HepG2 (cell line): ENCODE results near the gene RARS2. TPM values are rescaled to one million over a fixed set of nuclear protein-coding genes. Genes with fewer than 3 reads are reported as not detected.

Source experiments
- ATAC-seq: fragments of 200-7000 bp; cut with Tn5 transposase; 3 replicates; pipeline ENCODE4 v1.9.1; 2020; ENCODE audit warnings: mild to moderate bottlenecking, moderate library complexity
- BruUV-seq: library from RNA; stranded (reverse); fragments of 400-500 nt; replicated peaks from 2 replicates; lab custom pipeline; 2021; lab: Mats Ljungman, UMichigan
- CTCF ChIA-PET: fragments of 300-600 bp; formaldehyde crosslinking; extraction: SDS; loops from one replicate; lab custom pipeline; 2021; ENCODE audit warnings: low total read pairs, inconsistent platforms, low intra/inter-chr PET ratio; lab: Yijun Ruan, JAX
- POLR2A ChIA-PET: fragments of 350-600 bp; sonication (Branson Sonifier 250); formaldehyde crosslinking; loops from one replicate; lab custom pipeline; 2020; ENCODE audit warnings: antibody characterized with exemption, inconsistent platforms; lab: Yijun Ruan, JAX
- DNase-seq: peaks from one replicate; pipeline ENCODE4 v3.0.0-alpha.2; 2015; ENCODE audit warnings: low spot score
- FAIRE-seq: peaks from 3 replicates; lab custom pipeline; 2011; peaks lifted over from hg19 to GRCh38; lab: Jason Lieb, UNC
- H2AFZ ChIP-seq: one replicate; pipeline ENCODE4 v1.6.1; 2011; ENCODE audit warnings: low read length, inconsistent platforms
- H3K27ac ChIP-seq: fragments of 300-600 bp; 3 replicates; pipeline ENCODE4 v1.8.0; 2011; ENCODE audit warnings: mixed run types, mild to moderate bottlenecking, mixed read lengths, low read length, inconsistent platforms; ENCODE audit not compliant: insufficient read depth; ENCODE audit errors: extremely low read length
- H3K27me3 ChIP-seq, 2 experiments: fragments of 200-600 bp in 1 of 2; 2 replicates in 1 of 2; 3 replicates in 1 of 2; pipeline versions ENCODE4 v1.6.0 to v1.8.0; 2011; ENCODE audit warnings: low read length in 2 of 2, mild to moderate bottlenecking in 2 of 2, moderate library complexity in 2 of 2, inconsistent platforms in 1 of 2; ENCODE audit not compliant: insufficient read depth in 2 of 2, control insufficient read depth in 1 of 2
- H3K36me3 ChIP-seq, 2 experiments: fragments of 200-600 bp in 1 of 2; replicated peaks in 1 of 2; 2 replicates in 1 of 2; 3 replicates in 1 of 2; pipeline versions ENCODE4 v1.5.1 to v1.8.0; 2011; ENCODE audit warnings: low read length in 2 of 2, inconsistent platforms in 1 of 2; ENCODE audit not compliant: insufficient read depth in 2 of 2, control insufficient read depth in 1 of 2
- H3K4me1 ChIP-seq: 2 replicates; pipeline ENCODE4 v1.5.1; 2012; ENCODE audit warnings: low read length, inconsistent platforms; ENCODE audit not compliant: insufficient read depth
- H3K4me2 ChIP-seq: 2 replicates; pipeline ENCODE4 v1.6.0; 2011; ENCODE audit warnings: low read depth, low read length, inconsistent platforms
- H3K4me3 ChIP-seq, 3 experiments: fragments of 200-600 bp in 1 of 3; sonication (generic), shearing (Covaris generic) in 1 of 3; replicated peaks in 1 of 3; 2 replicates each; pipeline ENCODE4 v1.5.1; 2011 to 2016; ENCODE audit warnings: low read length in 3 of 3, inconsistent platforms in 2 of 3, low read depth in 2 of 3, mild to moderate bottlenecking in 2 of 3, control low read depth in 1 of 3, mixed read lengths in 1 of 3; ENCODE audit not compliant: insufficient read depth in 1 of 3
- H3K79me2 ChIP-seq: one replicate; pipeline ENCODE4 v1.6.1; 2011; ENCODE audit warnings: low read length, inconsistent platforms; ENCODE audit not compliant: insufficient read depth
- H3K9ac ChIP-seq: 2 replicates; pipeline ENCODE4 v1.6.0; 2011; ENCODE audit warnings: mild to moderate bottlenecking, low read depth, low read length, inconsistent platforms; ENCODE audit not compliant: insufficient read depth
- H3K9me3 ChIP-seq: 2 replicates; pipeline ENCODE4 v1.5.1; 2012; ENCODE audit warnings: mild to moderate bottlenecking, low read length
- H4K20me1 ChIP-seq: 2 replicates; pipeline ENCODE4 v1.6.0; 2011; ENCODE audit warnings: inconsistent platforms, mild to moderate bottlenecking, low read length, moderate library complexity; ENCODE audit not compliant: insufficient read depth
- KLF13 ChIP-seq: sonication (generic); formaldehyde crosslinking; IDR thresholded peaks from 2 replicates; pipeline ENCODE4 v1.4.0; 2020; ENCODE audit warnings: mild to moderate bottlenecking, missing genetic modification reagents
- RCOR2 ChIP-seq: IDR thresholded peaks from 2 replicates; pipeline ENCODE4 v1.6.1; 2016; ENCODE audit warnings: missing biosample characterization, missing genetic modification reagents
- SMARCC2 ChIP-seq: fragments of 450-650 bp; IDR thresholded peaks from 2 replicates; pipeline ENCODE4 v1.6.1; 2017; ENCODE audit warnings: antibody characterized with exemption, mild to moderate bottlenecking
- WGBS: methylation state at CpG from one replicate; pipeline ENCODE4 v1.1.6; 2017; ENCODE audit warnings: low lambda C conversion rate; 5-methylcytosine and 5-hydroxymethylcytosine counted together
- in situ Hi-C: cut with HindIII; loops from 2 replicates; pipeline ENCODE4 v1.10.0; 2017; ENCODE audit warnings: low pct_unique_long_range_greater_than_20kb; ENCODE audit not compliant: extremely low pct_ligation_motif_present
- intact Hi-C: fragments of 100-400 bp; cut with micrococcal nuclease; formaldehyde crosslinking; loops from one replicate; pipeline ENCODE4 v1.10.0; 2022; ENCODE audit not compliant: unreplicated experiment
- polyA plus RNA-seq, 8 experiments: library from polyadenylated mRNA; depleted of rRNA in 3 of 8; stranded (reverse) in 7 of 8; unstranded in 1 of 8; fragments of >200 nt; fragmentation: Illumina TruSeq in 4 of 8; extraction: Trizol in 4 of 8; gene quantifications; 2 replicates each; pipeline versions ENCODE4 v1.2.1 to v1.2.3, GENCODE V29; 2011 to 2016; ENCODE audit warnings: low read depth in 4 of 8, missing spikeins in 1 of 8, mixed read lengths in 1 of 8; ENCODE audit not compliant: insufficient read depth in 1 of 8
- total RNA-seq, 5 experiments: library from RNA; depleted of rRNA; stranded (reverse); fragments of >200 nt; fragmentation: Illumina TruSeq; extraction: Trizol; gene quantifications; 2 replicates each; pipeline ENCODE4 v1.2.3, GENCODE V29; 2016; ENCODE audit warnings: low read depth in 1 of 5
- TF ChIP-seq, protein P1 (sequence below): sonication (generic); formaldehyde crosslinking; IDR thresholded peaks from 2 replicates; pipeline ENCODE4 v1.4.0; 2020; ENCODE audit warnings: missing genetic modification reagents, borderline replicate concordance
- TF ChIP-seq, protein P2 (sequence below): sonication (generic); formaldehyde crosslinking; IDR thresholded peaks from 2 replicates; pipeline ENCODE4 v1.4.0; 2020; ENCODE audit warnings: missing genetic modification reagents
- TF ChIP-seq, protein P3 (sequence below): sonication (generic); formaldehyde crosslinking; IDR thresholded peaks from 2 replicates; pipeline ENCODE4; 2020; ENCODE audit warnings: missing genetic modification reagents, mild to moderate bottlenecking, borderline replicate concordance
- TF ChIP-seq, protein P4 (sequence below): sonication (generic); formaldehyde crosslinking; IDR thresholded peaks from 2 replicates; pipeline ENCODE4 v1.5.0; 2020; ENCODE audit warnings: mild to moderate bottlenecking, missing genetic modification reagents

Gene RARS2
- total and polyA plus RNA-seq, 2 of the 13 experiments (the other 11 are each of a cell fraction or from before 2014, with no cell fraction given): 23.4 to 80.1 TPM

DNA sequence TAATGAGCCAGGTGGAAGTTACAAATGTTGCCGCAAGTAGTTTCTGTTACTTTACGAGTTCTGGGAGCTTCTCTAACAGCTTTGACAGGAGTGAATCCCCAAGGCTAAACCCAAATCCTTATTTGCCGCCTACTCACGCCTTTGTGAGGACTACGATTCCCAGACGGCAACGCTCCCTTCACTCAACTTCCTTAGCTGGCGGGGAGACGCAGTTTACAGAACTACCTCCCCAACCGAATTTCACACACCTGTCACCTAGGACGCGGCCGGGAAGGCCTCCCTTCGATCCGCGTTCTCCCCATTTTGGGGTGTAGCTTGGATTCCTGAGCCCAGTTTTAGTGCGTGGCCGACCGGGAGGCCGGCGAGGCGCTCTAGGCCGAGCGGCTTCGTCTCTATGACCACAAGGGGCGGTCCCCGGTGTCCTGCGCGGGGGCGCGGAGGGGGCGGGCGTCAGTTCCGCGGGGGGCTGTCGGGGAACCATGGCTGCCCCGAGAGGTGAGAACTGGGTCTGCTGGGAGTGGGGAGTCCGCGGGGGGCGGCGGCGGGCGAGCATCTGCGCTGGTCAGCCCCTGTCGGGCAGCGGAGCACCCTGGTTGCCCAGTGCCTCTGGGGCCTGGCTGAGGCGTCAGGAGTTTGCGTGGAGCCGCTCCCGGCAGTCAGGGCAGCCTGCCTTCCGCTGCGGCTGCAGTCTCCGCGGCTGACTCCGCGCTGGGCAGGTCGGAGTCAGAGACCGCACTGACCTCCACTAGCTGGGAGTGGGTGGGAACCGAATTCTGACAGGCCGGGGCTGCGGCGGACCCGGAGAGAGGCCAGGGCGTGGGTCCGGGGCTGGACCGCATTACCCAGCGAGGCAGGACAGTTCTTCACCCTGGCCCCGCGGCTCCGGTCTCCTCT lies 117.0 kb downstream of the RARS2 start, which contains the start of gene SLC35A1:
SLC35A1 (plus strand) TSS at position 450 of the 894 bp plus-strand sequence; CDS start at position 480, 30 bp downstream.
- FAIRE-seq (peak; percentile 81), ATAC-seq (peak; percentile 98), DNase-seq (peak; percentile 60)
- BruUV-seq: no TSS peak
- in situ Hi-C loops: no loop called here
- ChIA-PET CTCF (no interaction called here), POLR2A (no interaction called here)
- Histone ChIP-seq H4K20me1 (no peaks in the 10 kb centered on the region), H3K9me3 (no peaks in the 10 kb centered on the region), H3K27me3 (no peaks in the 10 kb centered on the region; a peak in 1 of 5 replicates), H3K4me2 (peak within 1 kb of the TSS; percentile 96), H3K36me3 (0 out of 5 replicates have a peak, but pooled peaks cover 0 to 1% of the 10 kb centered on the region in 2 experiments), H3K4me3 (peak within 1 kb of the TSS; percentile 91 to 100 (median 94)), H3K4me1 (peaks cover 27% of the 10 kb centered on the region), H3K79me2 (peaks cover 9% of the 10 kb centered on the region), H2AFZ (peak within 1 kb of the TSS; percentile 99), H3K9ac (peak within 1 kb of the TSS; percentile 85), H3K27ac (peak within 1 kb of the TSS; percentile 71)
- WGBS: 0% methylated on average over 12 of the region's 70 CpGs
- intact Hi-C loops: loop anchor here (1.0 to 5.0 kb wide), 3 partner anchors 65 to 150 kb away; partner anchors contain the start of genes CFAP206 and SMIM8
- TF ChIP-seq RCOR2 (no peak), SMARCC2 (no peak), KLF13 (CRISPR knock-in tag) (0 out of 2 replicates have a peak, but pooled peaks have one; percentile 52)
- TF ChIP-seq, protein P1, sequence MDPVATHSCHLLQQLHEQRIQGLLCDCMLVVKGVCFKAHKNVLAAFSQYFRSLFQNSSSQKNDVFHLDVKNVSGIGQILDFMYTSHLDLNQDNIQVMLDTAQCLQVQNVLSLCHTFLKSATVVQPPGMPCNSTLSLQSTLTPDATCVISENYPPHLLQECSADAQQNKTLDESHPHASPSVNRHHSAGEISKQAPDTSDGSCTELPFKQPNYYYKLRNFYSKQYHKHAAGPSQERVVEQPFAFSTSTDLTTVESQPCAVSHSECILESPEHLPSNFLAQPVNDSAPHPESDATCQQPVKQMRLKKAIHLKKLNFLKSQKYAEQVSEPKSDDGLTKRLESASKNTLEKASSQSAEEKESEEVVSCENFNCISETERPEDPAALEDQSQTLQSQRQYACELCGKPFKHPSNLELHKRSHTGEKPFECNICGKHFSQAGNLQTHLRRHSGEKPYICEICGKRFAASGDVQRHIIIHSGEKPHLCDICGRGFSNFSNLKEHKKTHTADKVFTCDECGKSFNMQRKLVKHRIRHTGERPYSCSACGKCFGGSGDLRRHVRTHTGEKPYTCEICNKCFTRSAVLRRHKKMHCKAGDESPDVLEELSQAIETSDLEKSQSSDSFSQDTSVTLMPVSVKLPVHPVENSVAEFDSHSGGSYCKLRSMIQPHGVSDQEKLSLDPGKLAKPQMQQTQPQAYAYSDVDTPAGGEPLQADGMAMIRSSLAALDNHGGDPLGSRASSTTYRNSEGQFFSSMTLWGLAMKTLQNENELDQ (CRISPR knock-in tag): no peak
- TF ChIP-seq, protein P2, sequence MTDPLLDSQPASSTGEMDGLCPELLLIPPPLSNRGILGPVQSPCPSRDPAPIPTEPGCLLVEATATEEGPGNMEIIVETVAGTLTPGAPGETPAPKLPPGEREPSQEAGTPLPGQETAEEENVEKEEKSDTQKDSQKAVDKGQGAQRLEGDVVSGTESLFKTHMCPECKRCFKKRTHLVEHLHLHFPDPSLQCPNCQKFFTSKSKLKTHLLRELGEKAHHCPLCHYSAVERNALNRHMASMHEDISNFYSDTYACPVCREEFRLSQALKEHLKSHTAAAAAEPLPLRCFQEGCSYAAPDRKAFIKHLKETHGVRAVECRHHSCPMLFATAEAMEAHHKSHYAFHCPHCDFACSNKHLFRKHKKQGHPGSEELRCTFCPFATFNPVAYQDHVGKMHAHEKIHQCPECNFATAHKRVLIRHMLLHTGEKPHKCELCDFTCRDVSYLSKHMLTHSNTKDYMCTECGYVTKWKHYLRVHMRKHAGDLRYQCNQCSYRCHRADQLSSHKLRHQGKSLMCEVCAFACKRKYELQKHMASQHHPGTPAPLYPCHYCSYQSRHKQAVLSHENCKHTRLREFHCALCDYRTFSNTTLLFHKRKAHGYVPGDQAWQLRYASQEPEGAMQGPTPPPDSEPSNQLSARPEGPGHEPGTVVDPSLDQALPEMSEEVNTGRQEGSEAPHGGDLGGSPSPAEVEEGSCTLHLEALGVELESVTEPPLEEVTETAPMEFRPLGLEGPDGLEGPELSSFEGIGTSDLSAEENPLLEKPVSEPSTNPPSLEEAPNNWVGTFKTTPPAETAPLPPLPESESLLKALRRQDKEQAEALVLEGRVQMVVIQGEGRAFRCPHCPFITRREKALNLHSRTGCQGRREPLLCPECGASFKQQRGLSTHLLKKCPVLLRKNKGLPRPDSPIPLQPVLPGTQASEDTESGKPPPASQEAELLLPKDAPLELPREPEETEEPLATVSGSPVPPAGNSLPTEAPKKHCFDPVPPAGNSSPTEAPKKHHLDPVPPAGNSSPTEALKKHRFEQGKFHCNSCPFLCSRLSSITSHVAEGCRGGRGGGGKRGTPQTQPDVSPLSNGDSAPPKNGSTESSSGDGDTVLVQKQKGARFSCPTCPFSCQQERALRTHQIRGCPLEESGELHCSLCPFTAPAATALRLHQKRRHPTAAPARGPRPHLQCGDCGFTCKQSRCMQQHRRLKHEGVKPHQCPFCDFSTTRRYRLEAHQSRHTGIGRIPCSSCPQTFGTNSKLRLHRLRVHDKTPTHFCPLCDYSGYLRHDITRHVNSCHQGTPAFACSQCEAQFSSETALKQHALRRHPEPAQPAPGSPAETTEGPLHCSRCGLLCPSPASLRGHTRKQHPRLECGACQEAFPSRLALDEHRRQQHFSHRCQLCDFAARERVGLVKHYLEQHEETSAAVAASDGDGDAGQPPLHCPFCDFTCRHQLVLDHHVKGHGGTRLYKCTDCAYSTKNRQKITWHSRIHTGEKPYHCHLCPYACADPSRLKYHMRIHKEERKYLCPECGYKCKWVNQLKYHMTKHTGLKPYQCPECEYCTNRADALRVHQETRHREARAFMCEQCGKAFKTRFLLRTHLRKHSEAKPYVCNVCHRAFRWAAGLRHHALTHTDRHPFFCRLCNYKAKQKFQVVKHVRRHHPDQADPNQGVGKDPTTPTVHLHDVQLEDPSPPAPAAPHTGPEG: no peak; the same call in 1 of the 2 replicates
- TF ChIP-seq, protein P3, sequence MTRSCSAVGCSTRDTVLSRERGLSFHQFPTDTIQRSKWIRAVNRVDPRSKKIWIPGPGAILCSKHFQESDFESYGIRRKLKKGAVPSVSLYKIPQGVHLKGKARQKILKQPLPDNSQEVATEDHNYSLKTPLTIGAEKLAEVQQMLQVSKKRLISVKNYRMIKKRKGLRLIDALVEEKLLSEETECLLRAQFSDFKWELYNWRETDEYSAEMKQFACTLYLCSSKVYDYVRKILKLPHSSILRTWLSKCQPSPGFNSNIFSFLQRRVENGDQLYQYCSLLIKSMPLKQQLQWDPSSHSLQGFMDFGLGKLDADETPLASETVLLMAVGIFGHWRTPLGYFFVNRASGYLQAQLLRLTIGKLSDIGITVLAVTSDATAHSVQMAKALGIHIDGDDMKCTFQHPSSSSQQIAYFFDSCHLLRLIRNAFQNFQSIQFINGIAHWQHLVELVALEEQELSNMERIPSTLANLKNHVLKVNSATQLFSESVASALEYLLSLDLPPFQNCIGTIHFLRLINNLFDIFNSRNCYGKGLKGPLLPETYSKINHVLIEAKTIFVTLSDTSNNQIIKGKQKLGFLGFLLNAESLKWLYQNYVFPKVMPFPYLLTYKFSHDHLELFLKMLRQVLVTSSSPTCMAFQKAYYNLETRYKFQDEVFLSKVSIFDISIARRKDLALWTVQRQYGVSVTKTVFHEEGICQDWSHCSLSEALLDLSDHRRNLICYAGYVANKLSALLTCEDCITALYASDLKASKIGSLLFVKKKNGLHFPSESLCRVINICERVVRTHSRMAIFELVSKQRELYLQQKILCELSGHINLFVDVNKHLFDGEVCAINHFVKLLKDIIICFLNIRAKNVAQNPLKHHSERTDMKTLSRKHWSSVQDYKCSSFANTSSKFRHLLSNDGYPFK (CRISPR knock-in tag): peak; percentile 85
- TF ChIP-seq, protein P4, sequence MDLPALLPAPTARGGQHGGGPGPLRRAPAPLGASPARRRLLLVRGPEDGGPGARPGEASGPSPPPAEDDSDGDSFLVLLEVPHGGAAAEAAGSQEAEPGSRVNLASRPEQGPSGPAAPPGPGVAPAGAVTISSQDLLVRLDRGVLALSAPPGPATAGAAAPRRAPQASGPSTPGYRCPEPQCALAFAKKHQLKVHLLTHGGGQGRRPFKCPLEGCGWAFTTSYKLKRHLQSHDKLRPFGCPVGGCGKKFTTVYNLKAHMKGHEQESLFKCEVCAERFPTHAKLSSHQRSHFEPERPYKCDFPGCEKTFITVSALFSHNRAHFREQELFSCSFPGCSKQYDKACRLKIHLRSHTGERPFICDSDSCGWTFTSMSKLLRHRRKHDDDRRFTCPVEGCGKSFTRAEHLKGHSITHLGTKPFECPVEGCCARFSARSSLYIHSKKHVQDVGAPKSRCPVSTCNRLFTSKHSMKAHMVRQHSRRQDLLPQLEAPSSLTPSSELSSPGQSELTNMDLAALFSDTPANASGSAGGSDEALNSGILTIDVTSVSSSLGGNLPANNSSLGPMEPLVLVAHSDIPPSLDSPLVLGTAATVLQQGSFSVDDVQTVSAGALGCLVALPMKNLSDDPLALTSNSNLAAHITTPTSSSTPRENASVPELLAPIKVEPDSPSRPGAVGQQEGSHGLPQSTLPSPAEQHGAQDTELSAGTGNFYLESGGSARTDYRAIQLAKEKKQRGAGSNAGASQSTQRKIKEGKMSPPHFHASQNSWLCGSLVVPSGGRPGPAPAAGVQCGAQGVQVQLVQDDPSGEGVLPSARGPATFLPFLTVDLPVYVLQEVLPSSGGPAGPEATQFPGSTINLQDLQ (CRISPR knock-in tag): peak; percentile 86; the same call in 1 of the 2 replicates
